T-helper 1 cell treated with Interleukin-12 subunit alpha and Interleukin-12 subunit beta and Interleukin-4 antibody, amounts not matched to agents 30 μg/mL and 1 μg/mL, for 36 hours (primary cell): ENCODE results near the gene MRNIP.
A peak's percentile ranks its signal among the peaks of the same experiment; 100 is the strongest.

ENCODE experiments used
- H3K27ac Mint-ChIP-seq: one replicate; pipeline ENCODE4 v1.8.0; 2021; ENCODE audit warnings: mild to moderate bottlenecking, mixed read lengths
- H3K27me3 Mint-ChIP-seq: one replicate; pipeline ENCODE4 v1.8.0; 2021; ENCODE audit warnings: low read depth, mixed read lengths
- H3K36me3 Mint-ChIP-seq: one replicate; pipeline ENCODE4 v1.8.0; 2021; ENCODE audit warnings: low read depth, mixed read lengths
- H3K4me1 Mint-ChIP-seq: one replicate; pipeline ENCODE4 v1.8.0; 2021; ENCODE audit warnings: low read depth, mixed read lengths
- H3K4me3 Mint-ChIP-seq: one replicate; pipeline ENCODE4 v1.8.0; 2021; ENCODE audit warnings: mild to moderate bottlenecking, moderate library complexity, mixed read lengths
- H3K9me3 Mint-ChIP-seq: one replicate; pipeline ENCODE4 v1.8.0; 2021; ENCODE audit warnings: mixed read lengths

MRNIP gene

DNA sequence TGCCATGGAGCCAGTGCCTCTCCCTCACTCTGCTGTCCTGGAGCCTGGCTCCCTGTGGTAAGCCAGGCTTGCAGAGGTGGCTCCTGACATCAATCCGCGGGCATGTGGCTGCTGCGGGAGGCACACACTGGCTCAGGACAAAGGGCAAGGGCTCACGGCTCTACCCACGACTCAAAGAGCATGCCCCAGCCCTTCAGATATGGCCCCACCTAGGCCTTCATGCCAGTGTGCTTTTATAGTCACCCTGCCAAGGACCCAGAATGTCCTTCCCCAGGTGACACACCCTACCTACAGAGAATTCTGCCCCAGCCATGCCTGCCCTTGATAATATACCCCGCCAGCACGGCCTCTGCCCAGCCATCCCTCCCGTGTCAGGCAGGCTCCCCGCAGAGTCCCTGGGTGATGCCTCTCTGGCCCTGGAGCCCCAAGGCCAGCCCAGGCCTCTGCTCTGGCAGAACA is 53.5 kb downstream of the MRNIP start:
- H3K36me3 Mint-ChIP-seq: peaks cover 3% of the 10 kb centered on the region
- H3K4me3 Mint-ChIP-seq: peak overlapping the region; percentile 85
- H3K4me1 Mint-ChIP-seq: peaks cover 26% of the 10 kb centered on the region
- no peaks in the 10 kb centered on the region for H3K9me3 Mint-ChIP-seq
- H3K27ac Mint-ChIP-seq: peak overlapping the region; percentile 84
- H3K27me3 Mint-ChIP-seq: no peaks in the 10 kb centered on the region

DNA sequence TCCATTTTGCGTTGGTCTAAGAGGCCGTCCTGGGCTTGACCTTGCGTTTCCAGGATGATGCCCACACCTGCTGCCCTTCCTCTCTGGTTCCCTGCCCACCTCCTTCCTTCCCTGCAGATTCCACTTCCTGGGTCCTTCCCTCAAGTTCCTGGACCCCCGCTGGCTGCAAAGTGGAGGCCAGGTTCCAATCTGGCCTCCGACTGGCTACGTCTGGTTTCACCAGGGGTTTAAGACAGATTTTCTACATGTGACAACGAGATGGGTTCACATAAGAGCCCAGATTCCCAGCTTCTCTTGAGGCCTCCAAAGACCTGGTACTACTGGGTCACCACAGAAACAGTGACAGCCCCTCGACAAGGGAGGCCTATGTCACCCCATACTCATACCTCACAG is 54.1 kb downstream of the MRNIP start:
- Mint-ChIP-seq H3K27ac (no peak overlapping the region), H3K36me3 (peaks cover 7% of the 10 kb centered on the region)

DNA sequence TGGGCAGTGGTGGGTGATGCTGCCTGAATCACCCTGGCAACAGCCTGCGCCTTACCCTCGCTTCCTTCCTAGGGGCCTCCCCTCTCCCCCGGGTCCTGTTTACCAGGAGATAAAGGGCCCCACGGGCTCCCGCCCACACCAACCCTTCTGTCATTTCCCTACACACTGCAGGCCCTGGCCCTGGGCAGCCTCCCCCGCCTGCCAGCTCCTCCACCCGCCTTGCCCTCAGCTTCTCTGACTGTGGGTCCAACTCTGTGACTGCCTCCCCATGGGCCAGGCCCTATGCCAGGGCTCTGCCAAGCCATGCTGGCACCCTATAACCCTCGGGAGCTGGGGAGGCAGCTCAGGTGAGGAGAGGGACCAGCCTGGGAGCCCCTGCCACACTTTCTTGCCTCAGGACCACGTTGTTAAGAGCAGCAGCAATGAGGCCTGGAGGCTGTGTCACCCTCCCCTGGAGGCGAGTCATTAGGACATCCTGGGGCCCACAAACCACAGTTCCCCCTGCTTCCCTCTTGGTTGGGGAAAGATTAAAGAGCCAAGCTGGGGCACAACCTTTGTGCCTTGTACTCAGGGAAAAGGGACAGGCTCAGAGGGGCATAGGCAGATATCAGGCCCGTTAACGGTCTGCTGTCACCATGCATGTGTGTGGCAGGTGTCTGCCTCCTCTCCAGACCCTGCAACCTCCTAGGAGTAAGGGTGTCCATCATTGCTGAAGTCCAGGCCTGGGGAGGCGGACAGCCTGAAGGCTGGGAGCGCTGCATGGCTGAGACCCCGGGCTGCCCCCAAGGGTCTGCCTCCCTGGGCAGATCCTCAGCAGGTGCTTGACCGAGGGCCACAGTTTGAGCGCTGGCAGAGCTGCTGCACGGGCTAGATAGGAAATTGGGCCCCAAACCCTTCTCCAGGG is 54.7 kb downstream of the MRNIP start:
- H3K36me3 Mint-ChIP-seq: peaks cover 11% of the 10 kb centered on the region
- H3K9me3 Mint-ChIP-seq: no peaks in the 10 kb centered on the region
- H3K27ac Mint-ChIP-seq: peak overlapping the region; percentile 64
- H3K4me3 Mint-ChIP-seq: peak overlapping the region; percentile 85
- H3K27me3 Mint-ChIP-seq: no peaks in the 10 kb centered on the region
- H3K4me1 Mint-ChIP-seq: peaks cover 27% of the 10 kb centered on the region

More for the DNA sequence above, 54.1 kb downstream of the MRNIP start:
- peaks cover 26% of the 10 kb centered on the region for H3K4me1 Mint-ChIP-seq
- no peaks in the 10 kb centered on the region for H3K9me3 Mint-ChIP-seq
- no peaks in the 10 kb centered on the region for H3K27me3 Mint-ChIP-seq
- H3K4me3 Mint-ChIP-seq: peak overlapping the region; percentile 85

DNA sequence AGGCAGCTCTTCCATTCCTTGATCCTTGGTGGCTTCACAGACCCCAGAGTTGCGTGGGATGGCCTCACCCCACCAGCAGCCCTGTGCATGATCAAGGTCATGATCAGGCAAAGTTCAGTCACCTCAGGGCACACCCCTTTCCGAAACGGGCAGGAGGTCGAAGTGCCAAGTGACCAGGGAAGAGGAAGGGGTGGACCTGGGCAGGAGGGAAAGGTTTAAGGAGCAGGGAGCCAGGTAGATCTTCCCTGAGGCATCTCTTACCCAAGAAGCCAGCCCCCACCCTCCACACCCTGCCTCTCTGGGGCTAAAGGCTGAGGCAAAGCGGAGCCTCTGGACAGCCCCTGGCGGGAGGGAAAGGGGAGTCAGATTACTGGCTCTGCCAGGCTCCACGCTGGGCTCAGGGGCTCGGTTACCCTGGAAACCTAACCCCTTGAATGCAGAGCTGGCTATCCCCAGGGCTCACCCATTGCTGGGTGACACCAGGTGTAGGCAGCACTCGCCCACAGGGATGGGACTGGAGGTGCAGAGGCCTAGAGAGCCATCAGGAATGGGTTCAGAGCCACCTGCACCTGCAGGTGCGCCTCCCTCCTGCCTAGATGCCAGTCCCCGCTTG is 55.6 kb downstream of the MRNIP start:
- H3K27ac Mint-ChIP-seq: no peak overlapping the region
- peaks cover 11% of the 10 kb centered on the region for H3K36me3 Mint-ChIP-seq
- H3K27me3 Mint-ChIP-seq: no peaks in the 10 kb centered on the region
- H3K4me3 Mint-ChIP-seq: no peak overlapping the region
- H3K4me1 Mint-ChIP-seq: peaks cover 27% of the 10 kb centered on the region
- no peaks in the 10 kb centered on the region for H3K9me3 Mint-ChIP-seq

DNA sequence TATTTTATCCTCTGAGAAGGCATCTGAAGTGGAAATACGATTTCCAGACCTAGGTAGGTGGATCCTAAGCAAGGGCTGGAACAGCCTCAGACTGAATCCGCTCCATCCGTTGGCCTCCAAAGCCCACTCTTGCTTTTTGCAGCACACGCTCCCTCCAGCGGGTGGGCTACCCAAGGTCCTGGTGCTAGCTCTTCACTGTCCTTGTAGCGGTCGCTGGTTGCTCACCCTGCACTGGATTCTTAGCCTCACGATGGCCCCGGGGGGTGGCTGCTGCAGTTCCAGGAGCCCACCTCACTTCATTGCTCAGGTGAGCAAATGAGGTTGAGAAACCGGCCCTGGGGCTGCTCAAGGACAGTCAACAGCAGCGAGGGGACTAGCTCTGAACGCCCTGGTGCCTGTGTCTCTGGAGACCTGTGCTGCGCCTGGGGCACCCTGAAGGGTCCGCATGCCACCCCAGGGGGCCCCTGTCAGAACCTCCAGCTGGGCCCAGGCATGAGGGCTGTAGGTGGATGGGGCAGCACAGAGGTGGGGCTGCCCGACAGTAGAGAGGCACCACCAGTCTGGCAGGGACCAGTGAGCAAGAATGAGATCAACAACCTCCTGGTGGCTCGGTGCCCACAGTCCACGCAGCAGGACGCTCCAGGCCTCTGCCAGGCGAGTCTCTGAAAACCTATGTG is 56.3 kb downstream of the MRNIP start:
- H3K9me3 Mint-ChIP-seq: no peaks in the 10 kb centered on the region
- no peaks in the 10 kb centered on the region for H3K27me3 Mint-ChIP-seq
- H3K4me1 Mint-ChIP-seq: peaks cover 26% of the 10 kb centered on the region
- no peak overlapping the region for H3K27ac Mint-ChIP-seq
- H3K4me3 Mint-ChIP-seq: no peak overlapping the region
- peaks cover 12% of the 10 kb centered on the region for H3K36me3 Mint-ChIP-seq

DNA sequence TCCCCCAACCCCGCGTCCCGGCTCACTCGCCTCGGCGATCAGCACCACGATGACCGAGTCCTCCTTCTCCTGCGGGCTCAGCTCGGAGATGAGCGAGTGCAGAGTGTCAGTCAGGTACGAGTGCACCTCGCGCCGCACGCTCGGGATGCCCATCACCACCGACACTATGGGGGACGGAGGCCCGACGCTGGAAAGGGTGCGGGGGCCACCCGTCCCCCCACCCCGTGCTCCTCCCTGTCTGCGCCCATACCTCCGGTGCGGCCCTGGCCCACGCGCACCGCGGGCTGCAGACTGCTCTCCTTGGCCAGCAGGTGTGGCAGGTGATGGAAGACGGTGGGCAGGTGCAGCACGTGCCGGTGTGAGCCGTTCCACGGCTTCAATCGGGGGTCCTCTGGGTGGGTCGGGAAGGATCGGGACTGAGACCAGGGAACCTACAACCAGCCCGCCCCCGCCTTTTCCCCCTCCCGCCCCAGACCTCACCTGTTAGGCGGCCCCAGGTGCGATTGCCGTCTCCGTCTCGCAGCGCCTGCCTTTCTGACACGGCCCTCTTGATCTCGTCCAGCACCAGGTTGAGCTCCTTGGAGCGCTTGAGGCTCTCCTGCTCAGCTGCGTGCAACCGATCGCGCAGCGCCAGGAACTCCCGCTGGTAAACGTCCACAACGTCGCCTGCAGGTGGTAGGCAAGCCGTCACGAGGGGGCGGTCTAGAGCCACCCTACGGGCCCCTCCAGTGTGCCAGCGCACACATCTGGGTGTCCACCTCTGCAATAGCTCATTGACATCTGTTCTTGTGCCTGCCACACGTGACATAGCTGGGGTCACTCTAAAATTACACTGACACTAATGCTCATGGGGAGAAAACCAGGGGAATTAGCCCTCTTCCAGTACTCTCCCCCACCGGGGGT is 57.1 kb downstream of the MRNIP start:
- Mint-ChIP-seq H3K36me3 (peaks cover 17% of the 10 kb centered on the region), H3K27ac (peak overlapping the region; percentile 32), H3K4me3 (peak overlapping the region; percentile 9), H3K9me3 (no peaks in the 10 kb centered on the region), H3K27me3 (no peaks in the 10 kb centered on the region), H3K4me1 (peaks cover 30% of the 10 kb centered on the region)

DNA sequence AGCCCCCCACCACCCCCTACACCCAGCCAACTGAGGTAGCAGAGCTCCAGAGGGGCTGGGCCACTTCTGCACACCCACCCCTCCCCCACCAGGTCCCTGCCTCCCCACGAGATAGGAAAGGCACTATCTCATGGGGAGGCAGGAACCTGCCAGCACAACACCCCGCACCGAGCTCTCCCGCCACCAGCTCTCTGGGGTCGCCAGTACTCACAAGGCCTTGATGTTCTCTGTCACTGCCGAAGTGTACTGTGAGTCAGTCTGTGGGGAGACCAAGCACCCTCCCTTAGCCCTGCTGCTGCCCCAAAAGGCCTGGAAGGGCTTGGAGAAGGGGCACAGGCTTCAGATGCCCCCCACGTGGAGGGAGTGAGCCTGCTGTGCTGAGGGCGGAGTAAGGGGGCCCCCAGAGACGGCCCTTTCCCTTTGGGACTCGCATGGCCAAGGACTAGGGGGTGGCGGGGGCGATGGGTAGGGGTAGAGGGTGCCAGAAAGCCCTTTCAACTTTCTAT is 57.9 kb downstream of the MRNIP start:
- H3K27ac Mint-ChIP-seq: no peak overlapping the region
- peaks cover 30% of the 10 kb centered on the region for H3K4me1 Mint-ChIP-seq
- no peak overlapping the region for H3K4me3 Mint-ChIP-seq
- H3K9me3 Mint-ChIP-seq: no peaks in the 10 kb centered on the region
- peaks cover 17% of the 10 kb centered on the region for H3K36me3 Mint-ChIP-seq
- no peaks in the 10 kb centered on the region for H3K27me3 Mint-ChIP-seq

DNA sequence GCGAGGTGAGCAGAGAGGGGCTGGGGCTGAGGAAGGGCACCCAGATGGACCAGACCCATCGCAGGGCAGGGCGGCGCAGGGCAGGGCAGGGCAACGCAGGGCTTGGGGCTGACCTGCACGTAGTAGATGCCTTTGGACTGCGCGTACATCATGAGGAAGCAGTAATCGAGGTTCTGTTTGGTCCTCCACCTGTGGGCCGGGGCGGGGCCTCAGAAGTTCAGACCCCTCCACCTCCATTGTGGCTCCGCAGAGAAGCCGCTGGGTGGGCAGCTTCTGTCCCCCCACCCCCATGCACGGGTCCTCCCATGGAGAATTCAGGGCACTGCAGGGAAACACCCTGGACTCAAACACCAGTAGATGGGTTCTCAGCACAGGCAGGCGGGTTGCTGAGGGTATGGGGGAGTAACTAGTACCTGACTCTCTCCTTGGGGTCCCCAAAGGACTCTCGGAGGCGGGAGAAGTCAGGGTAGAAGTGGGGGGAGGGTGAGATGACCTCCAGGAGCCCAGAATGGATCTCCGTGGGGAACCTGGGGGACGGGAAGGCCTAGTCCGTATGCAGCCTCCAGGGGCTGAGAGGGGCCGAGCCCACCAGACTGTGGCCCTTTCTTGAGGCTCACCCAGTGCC is 58.4 kb downstream of the MRNIP start:
- Mint-ChIP-seq H3K36me3 (peaks cover 17% of the 10 kb centered on the region), H3K4me1 (peaks cover 27% of the 10 kb centered on the region)

DNA sequence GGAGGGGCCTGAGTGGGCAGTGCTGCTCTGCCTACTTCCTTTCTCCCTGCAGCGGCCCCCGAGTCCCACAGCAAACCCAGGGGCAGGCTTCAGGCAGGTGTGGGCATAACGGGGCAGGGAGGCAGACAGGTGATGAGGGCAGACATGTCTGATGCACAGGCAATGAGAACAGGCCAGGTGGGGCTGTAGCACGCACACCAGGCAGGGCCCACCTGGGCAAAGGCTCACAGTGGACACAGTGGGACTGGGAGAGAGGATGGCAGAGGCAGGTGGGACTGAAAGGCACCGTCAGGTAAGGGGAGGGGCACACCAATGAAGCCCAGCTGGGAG is 59.0 kb downstream of the MRNIP start:
- H3K27me3 Mint-ChIP-seq: no peaks in the 10 kb centered on the region
- no peak overlapping the region for H3K27ac Mint-ChIP-seq
- H3K4me3 Mint-ChIP-seq: no peak overlapping the region
- no peaks in the 10 kb centered on the region for H3K9me3 Mint-ChIP-seq
- H3K36me3 Mint-ChIP-seq: peaks cover 17% of the 10 kb centered on the region
- peaks cover 23% of the 10 kb centered on the region for H3K4me1 Mint-ChIP-seq

More for the DNA sequence above, 58.4 kb downstream of the MRNIP start:
- no peak overlapping the region for H3K4me3 Mint-ChIP-seq
- H3K9me3 Mint-ChIP-seq: no peaks in the 10 kb centered on the region
- no peaks in the 10 kb centered on the region for H3K27me3 Mint-ChIP-seq
- H3K27ac Mint-ChIP-seq: no peak overlapping the region

DNA sequence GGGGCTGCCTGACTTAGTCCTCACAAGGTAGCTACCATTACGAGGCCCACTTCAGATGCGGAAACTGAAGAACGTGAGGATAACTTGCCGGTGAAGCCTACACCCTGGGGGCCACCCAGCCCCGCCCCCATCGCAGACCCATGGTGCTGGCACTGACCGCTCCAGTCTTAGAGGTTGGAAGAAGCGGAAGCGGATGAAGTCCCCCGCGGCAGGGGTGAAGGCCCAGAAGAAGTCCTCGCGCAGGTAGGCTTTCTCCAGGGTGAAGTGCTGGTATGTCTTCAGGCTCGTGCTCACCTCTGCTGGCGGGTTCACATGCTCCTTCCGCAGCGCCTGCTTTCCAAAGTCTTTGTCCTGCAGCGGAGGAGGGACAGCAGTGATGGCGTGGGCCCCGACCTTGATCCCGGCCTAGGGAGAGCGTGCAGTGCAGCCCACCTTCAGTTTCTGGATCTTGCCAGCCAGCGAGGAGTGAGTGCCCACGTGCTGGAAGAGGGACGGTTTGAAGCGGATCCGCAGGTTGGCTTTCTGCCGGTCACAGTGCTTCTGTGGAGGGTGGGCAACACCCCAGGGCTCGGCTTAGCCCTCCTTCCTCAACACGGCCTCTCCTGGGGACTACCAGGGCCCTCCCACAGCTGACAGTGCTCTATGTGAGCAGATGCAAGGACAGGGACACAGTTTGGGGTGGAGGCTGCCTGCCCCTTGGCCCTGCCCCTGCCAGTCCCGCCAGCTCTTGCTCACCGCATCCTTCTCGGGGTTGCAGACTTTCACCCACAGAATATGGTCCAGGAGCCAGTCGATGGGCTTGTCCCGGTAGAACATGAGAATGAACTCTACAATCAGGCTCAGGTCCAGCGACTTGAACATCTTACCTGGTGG is 59.6 kb downstream of the MRNIP start:
- no peaks in the 10 kb centered on the region for H3K9me3 Mint-ChIP-seq
- no peaks in the 10 kb centered on the region for H3K27me3 Mint-ChIP-seq
- H3K27ac Mint-ChIP-seq: no peak overlapping the region
- H3K4me1 Mint-ChIP-seq: peaks cover 21% of the 10 kb centered on the region
- peaks cover 17% of the 10 kb centered on the region for H3K36me3 Mint-ChIP-seq
- H3K4me3 Mint-ChIP-seq: no peak overlapping the region

DNA sequence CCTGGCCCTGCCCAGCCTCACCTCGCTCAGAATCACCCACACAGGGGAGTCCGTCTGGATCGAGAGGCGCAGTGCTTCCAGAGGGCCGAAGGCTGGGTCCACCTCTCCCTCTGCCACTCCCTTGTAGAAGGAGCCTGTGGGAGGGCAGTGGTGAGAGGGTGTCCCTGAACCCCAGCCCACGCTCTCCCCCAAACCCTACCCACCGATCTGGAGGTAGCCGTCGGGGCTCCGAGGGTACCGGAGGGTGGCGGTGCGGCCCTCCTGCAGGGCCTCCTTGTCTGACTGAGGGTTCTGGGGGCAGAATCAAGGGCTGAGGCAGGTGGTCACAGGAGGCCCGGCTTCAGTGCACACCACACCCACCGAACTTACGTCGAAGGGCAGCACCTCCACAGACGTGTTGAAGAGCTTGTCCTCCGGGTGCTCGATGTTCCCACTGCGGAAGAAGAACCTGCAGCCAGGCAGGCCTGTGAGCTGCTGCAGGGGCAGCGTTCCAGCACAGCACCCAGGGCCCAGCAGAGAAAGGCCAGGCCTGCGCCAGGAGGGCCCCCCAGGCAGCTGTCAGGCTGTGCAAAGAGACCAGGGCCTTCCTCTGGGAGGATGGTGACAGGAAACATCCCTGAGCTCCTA is 60.4 kb downstream of the MRNIP start:
- Mint-ChIP-seq H3K36me3 (peaks cover 17% of the 10 kb centered on the region), H3K4me1 (peaks cover 20% of the 10 kb centered on the region), H3K27me3 (no peaks in the 10 kb centered on the region), H3K27ac (no peak overlapping the region), H3K9me3 (no peaks in the 10 kb centered on the region), H3K4me3 (no peak overlapping the region)

DNA sequence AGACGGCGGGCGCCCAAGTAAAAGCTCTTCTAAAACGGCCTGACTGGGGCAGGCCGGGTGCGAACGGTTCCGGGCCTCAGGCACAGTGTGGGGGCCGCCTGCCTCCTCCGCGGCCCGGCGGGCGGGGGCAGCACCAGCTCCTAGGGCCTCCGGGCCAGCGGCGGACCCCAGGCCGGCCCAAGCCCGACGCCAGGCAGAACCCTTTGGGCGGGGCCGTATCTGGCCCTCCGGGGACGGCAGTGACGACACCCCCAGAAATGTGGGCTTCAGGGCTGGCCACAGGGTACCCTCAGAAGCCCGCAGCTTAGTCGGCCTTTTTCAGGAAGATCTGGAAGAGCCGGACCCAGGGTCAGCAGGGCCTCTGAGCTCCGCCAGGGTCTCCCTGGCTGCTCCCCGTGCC is 60.9 kb downstream of the MRNIP start:
- no peak overlapping the region for H3K27ac Mint-ChIP-seq
- H3K9me3 Mint-ChIP-seq: no peaks in the 10 kb centered on the region
- no peaks in the 10 kb centered on the region for H3K27me3 Mint-ChIP-seq
- peaks cover 19% of the 10 kb centered on the region for H3K4me1 Mint-ChIP-seq
- H3K4me3 Mint-ChIP-seq: no peak overlapping the region
- peaks cover 17% of the 10 kb centered on the region for H3K36me3 Mint-ChIP-seq
